ENCODE results near the gene CCL17. TPM values are rescaled to one million over a fixed set of nuclear protein-coding genes. Genes with fewer than 3 reads are reported as not detected.

CCL17 gene
- total RNA-seq, 1 experiment from 2014 or later: not detected

DNA sequence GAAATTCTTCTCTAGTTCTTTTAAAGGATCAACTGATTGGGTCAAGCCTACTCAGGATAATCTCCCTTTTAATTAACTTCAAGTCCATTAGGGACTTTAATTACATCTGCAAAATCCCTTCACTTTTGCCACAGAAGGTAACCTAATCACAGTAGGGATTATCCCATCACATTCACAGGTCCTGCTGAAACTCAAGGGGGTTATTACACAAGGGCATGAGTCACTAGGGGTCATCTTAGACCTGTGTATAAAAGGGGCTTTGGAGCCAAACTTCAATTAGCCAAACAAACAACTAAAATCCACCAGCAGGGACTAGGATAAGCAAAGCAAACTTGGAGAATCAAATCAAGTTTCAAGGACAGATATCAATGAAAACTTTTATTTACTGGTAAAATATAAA, 23.3 kb downstream of the CCL17 start:
- no peaks in the 10 kb centered on the region for H3K9me2 ChIP-seq (ENCODE audit: insufficient read depth)
- no peaks in the 10 kb centered on the region for H3K4me1 ChIP-seq (replicated peaks; ENCODE audit: insufficient read depth)
- H3K79me2 ChIP-seq (ENCODE audit: low read depth): no peaks in the 10 kb centered on the region
- H3K9me3 ChIP-seq (ENCODE audit: insufficient read depth, low read depth): no peaks in the 10 kb centered on the region
- H3K36me3 ChIP-seq (ENCODE audit: low read depth): peaks cover 8% of the 10 kb centered on the region; the same call in 1 of the 2 replicates
- no peak overlapping the region for H3K4me3 ChIP-seq
- intact Hi-C loops (cut with micrococcal nuclease; ENCODE audit: unreplicated experiment): no loop called here
- ChIA-PET CTCF (no interaction called here), POLR2A (ENCODE audit: unreplicated experiment) (no interaction called here)
- no peak overlapping the region for H2AFZ ChIP-seq
- H3K4me2 ChIP-seq: no peak overlapping the region
- TF ChIP-seq EZH2 (IDR thresholded peaks at IDR 0.05; ENCODE audit: low read depth): no peak
- TF ChIP-seq, protein P1, sequence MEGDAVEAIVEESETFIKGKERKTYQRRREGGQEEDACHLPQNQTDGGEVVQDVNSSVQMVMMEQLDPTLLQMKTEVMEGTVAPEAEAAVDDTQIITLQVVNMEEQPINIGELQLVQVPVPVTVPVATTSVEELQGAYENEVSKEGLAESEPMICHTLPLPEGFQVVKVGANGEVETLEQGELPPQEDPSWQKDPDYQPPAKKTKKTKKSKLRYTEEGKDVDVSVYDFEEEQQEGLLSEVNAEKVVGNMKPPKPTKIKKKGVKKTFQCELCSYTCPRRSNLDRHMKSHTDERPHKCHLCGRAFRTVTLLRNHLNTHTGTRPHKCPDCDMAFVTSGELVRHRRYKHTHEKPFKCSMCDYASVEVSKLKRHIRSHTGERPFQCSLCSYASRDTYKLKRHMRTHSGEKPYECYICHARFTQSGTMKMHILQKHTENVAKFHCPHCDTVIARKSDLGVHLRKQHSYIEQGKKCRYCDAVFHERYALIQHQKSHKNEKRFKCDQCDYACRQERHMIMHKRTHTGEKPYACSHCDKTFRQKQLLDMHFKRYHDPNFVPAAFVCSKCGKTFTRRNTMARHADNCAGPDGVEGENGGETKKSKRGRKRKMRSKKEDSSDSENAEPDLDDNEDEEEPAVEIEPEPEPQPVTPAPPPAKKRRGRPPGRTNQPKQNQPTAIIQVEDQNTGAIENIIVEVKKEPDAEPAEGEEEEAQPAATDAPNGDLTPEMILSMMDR (conservative IDR thresholded peaks at IDR 0.05): no peak
- no peak overlapping the region for H3K27ac ChIP-seq
- H3K27me3 ChIP-seq (ENCODE audit: insufficient read depth, low read depth): no peaks in the 10 kb centered on the region
- H3F3A ChIP-seq (ENCODE audit: insufficient read depth, low read depth): peaks cover 3% of the 10 kb centered on the region; the same call in 1 of the 2 replicates
- no peak for DNase-seq
- BruUV-seq (replicated peaks): no TSS peak
- H4K20me1 ChIP-seq (ENCODE audit: insufficient read depth): no peaks in the 10 kb centered on the region

DNA sequence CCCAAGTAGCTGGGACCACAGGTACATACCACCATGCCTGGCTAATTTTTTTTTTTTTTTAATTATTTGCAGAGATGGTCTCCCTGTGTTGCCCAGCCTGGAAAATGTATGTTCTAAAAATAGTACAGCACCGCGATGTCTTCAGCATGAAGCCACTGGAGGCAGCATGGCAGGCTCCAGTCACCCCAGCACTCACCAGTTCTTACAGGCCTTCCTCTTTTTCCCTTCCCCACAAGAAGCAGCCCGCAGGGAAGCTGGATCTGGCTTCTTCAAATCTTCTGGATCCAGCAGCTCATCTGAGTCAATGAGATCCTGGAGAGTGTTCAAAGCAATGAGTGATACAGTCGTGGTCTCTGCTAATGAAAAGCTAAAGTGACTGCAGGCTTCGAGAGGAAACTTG, 26.4 kb downstream of the CCL17 start:
- Histone ChIP-seq H3K27ac (no peak overlapping the region), H3F3A (ENCODE audit: insufficient read depth, low read depth) (no peaks in the 10 kb centered on the region), H3K79me2 (ENCODE audit: low read depth) (no peaks in the 10 kb centered on the region), H3K4me1 (replicated peaks; ENCODE audit: insufficient read depth) (no peaks in the 10 kb centered on the region), H3K36me3 (ENCODE audit: low read depth) (peaks cover 16% of the 10 kb centered on the region; the same call in 1 of the 2 replicates), H3K9me2 (ENCODE audit: insufficient read depth) (no peaks in the 10 kb centered on the region), H2AFZ (no peak overlapping the region), H3K4me2 (no peak overlapping the region), H4K20me1 (ENCODE audit: insufficient read depth) (no peaks in the 10 kb centered on the region), H3K9me3 (ENCODE audit: insufficient read depth, low read depth) (no peaks in the 10 kb centered on the region), H3K4me3 (no peak overlapping the region), H3K27me3 (ENCODE audit: insufficient read depth, low read depth) (no peaks in the 10 kb centered on the region)
- intact Hi-C loops (cut with micrococcal nuclease; ENCODE audit: unreplicated experiment): no loop called here
- DNase-seq: no peak
- ChIA-PET CTCF (no interaction called here), POLR2A (ENCODE audit: unreplicated experiment) (no interaction called here)
- no peak for TF ChIP-seq EZH2 (IDR thresholded peaks at IDR 0.05; ENCODE audit: low read depth)
- TF ChIP-seq, protein P1 (conservative IDR thresholded peaks at IDR 0.05): no peak
- no TSS peak for BruUV-seq (replicated peaks)

DNA sequence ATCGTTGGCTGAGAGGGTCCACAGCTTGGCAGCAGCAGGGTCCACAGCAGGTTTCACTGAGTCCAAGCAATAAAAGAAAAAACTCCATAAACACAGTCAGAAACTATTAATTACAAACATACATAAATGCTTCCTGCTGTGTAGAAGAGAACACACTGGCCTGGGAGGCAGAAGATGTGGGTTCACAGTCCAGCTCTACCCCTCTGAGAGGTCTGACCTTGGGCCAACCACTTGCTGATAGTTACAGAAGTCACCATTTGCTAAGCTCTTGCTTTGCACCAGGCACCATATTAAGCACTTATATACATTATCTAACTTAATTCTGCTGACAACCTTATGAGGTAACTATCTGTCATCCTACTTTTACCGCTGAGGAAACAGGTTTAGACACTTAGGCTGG, 27.9 kb downstream of the CCL17 start:
- Histone ChIP-seq H3K4me2 (no peak overlapping the region), H3K9me3 (ENCODE audit: insufficient read depth, low read depth) (no peaks in the 10 kb centered on the region), H3K4me1 (replicated peaks; ENCODE audit: insufficient read depth) (no peaks in the 10 kb centered on the region), H3K9me2 (ENCODE audit: insufficient read depth) (no peaks in the 10 kb centered on the region), H3K27ac (no peak overlapping the region), H4K20me1 (ENCODE audit: insufficient read depth) (no peaks in the 10 kb centered on the region), H3K36me3 (ENCODE audit: low read depth) (peaks cover 16% of the 10 kb centered on the region), H3K79me2 (ENCODE audit: low read depth) (no peaks in the 10 kb centered on the region), H3K4me3 (no peak overlapping the region), H2AFZ (no peak overlapping the region), H3F3A (ENCODE audit: insufficient read depth, low read depth) (no peaks in the 10 kb centered on the region), H3K27me3 (ENCODE audit: insufficient read depth, low read depth) (no peaks in the 10 kb centered on the region)
- intact Hi-C loops (cut with micrococcal nuclease; ENCODE audit: unreplicated experiment): no loop called here
- ChIA-PET CTCF (interaction anchor here (0.7 kb wide), 1 partner anchor 10 kb away, joined by 3 read pairs; no protein-coding TSS in a partner anchor), POLR2A (ENCODE audit: unreplicated experiment) (interaction anchor here (0.7 kb wide), 2 partner anchors 9 to 15 kb away, joined by 3 to 8 read pairs; partner anchors contain the start of gene COQ9)
- TF ChIP-seq, protein P1 (conservative IDR thresholded peaks at IDR 0.05): no peak
- TF ChIP-seq EZH2 (IDR thresholded peaks at IDR 0.05; ENCODE audit: low read depth): no peak
- DNase-seq: no peak
- no TSS peak for BruUV-seq (replicated peaks)

Measured in PC-9 (cell line).